Fibroblast of mammary gland (primary cell): Measurements from ENCODE around the gene PRR12.

Source experiments
- DNase-seq: peaks from one replicate; pipeline ENCODE4 v3.0.0-alpha.2; 2010; ENCODE audit warnings: low read depth
- H3K4me3 ChIP-seq: 2 replicates; pipeline ENCODE4 v1.5.1; 2011; ENCODE audit warnings: low read depth, mild to moderate bottlenecking, low read length, moderate library complexity; ENCODE audit not compliant: control insufficient read depth
- CTCF ChIP-seq: conservative IDR thresholded peaks from 2 replicates; pipeline ENCODE4 v1.5.1; 2011; ENCODE audit warnings: low read depth, low read length, inconsistent platforms; ENCODE audit not compliant: control insufficient read depth, insufficient read depth

PRR12 gene

GRCh38 chr19:49564616-49565045 lies 26.4 kb upstream of the PRR12 start:
- no peak for TF ChIP-seq CTCF
- no peak for DNase-seq
- no peak overlapping the region for H3K4me3 ChIP-seq

GRCh38 chr19:49565261-49565660 lies 25.7 kb upstream of the PRR12 start:
- TF ChIP-seq CTCF: no peak
- no peak for DNase-seq

GRCh38 chr19:49566302-49566701 lies 24.7 kb upstream of the PRR12 start:
- TF ChIP-seq CTCF: no peak
- no peak for DNase-seq
- no peak overlapping the region for H3K4me3 ChIP-seq

More at GRCh38 chr19:49565261-49565660, 25.7 kb upstream of the PRR12 start:
- H3K4me3 ChIP-seq: no peak overlapping the region

- no peak overlapping the region for H3K4me3 ChIP-seq
- peak; percentile 58 for DNase-seq
- no peak for TF ChIP-seq CTCF
Observed at GRCh38 chr19:49567861-49568441, 23.0 kb upstream of the PRR12 start.

- DNase-seq: peak; percentile 91
- peak; percentile 100 for TF ChIP-seq CTCF
Observed at GRCh38 chr19:49570138-49570856, 20.7 kb upstream of the PRR12 start.

GRCh38 chr19:49570997-49571676 lies 19.8 kb upstream of the PRR12 start:
- H3K4me3 ChIP-seq: no peak overlapping the region
- no peak for TF ChIP-seq CTCF
- no peak for DNase-seq

More at GRCh38 chr19:49570138-49570856, 20.7 kb upstream of the PRR12 start:
- no peak overlapping the region for H3K4me3 ChIP-seq
